Stimulated activated CD8-positive, alpha-beta memory T cell treated with anti-CD3 and anti-CD28 coated beads, Interleukin-15, amount 100 ng/mL, for 1 hour (primary cell): ENCODE data around the gene CCDC9.
A peak's percentile ranks its signal among the peaks of the same experiment; 100 is the strongest.
"Not testable (repeated sequence)": the region's sequence is repeated elsewhere in the genome, so short reads cannot be mapped to it uniquely, and the experiment has no call there.

ENCODE experiments used
- DNase-seq: peaks from one replicate; pipeline ENCODE4 v3.0.0-alpha.2; 2020; ENCODE audit warnings: low read depth

CCDC9 gene

DNA sequence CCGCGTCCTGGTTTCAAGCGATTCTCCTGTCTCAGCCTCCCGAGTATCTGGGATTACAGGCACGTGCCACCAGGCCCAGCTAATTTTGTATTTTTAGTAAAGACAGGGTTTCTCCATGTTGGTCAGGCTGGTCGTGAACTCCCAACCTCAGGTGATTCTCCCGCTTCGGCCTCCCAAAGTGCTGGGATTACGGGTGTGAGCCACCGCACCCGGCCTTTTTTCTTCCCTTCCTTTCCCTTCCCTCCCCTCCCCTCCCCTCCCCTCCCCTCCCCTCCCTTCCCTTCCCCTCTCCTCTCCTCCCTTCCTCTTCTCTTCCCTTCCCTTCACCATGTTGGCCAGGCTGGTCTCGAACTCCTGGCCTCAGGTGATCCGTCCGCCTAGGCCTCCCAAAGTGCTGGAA, 44.5 kb downstream of the CCDC9 start:
- not testable (repeated sequence) for DNase-seq

DNA sequence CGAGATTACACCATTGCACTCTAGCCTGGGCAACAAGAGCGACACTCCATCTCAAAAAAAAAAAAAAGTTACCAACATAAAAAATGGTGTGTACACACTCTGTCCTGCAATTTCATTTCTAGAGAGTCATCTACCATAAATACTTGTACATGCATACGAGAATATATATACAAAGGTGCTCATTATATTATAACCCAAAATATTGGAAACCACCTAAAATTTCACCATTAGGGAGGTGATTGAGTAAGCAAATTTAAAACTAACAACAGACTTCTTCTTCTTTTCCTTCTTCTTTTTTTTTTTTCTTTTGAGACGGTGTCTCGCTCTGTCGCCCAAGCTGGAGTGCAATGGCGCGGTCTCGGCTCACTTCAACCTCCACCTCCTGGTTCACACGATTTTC, 45.9 kb downstream of the CCDC9 start:
- no peak for DNase-seq

DNA sequence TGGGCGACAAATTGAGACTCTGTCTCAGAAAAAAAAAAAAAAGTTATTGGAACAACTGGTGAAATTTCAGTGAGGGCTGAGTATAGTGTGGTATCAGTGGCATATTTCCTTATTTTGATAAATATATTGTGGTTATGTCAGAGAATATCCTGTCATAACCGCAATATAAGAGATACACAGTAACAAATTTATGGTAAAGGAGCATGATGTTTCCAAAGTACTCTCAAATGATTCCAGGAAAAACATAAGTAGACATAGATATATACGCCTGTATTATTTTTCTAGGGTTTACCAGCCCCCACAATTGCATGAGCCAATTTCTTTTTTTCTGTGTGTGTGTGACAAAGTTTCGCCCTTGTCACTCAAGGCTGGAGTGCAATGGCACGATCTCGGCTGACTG, 47.6 kb downstream of the CCDC9 start:
- no peak for DNase-seq

- DNase-seq: peak; percentile 35
Measured at GRCh38 chr19:47305309-47305751, 49.0 kb downstream of the CCDC9 start.

- no peak for DNase-seq
Measured at GRCh38 chr19:47306303-47306702, 50.0 kb downstream of the CCDC9 start.

GRCh38 chr19:47309038-47309437, 52.7 kb downstream of the CCDC9 start:
- DNase-seq: no peak

GRCh38 chr19:47309608-47310007, 53.3 kb downstream of the CCDC9 start, which contains the start of gene C5AR1:
Gene C5AR1 (plus strand): TSS chr19:47309861. CDS start chr19:47309896, 35 bp downstream.
- no peak for DNase-seq

DNA sequence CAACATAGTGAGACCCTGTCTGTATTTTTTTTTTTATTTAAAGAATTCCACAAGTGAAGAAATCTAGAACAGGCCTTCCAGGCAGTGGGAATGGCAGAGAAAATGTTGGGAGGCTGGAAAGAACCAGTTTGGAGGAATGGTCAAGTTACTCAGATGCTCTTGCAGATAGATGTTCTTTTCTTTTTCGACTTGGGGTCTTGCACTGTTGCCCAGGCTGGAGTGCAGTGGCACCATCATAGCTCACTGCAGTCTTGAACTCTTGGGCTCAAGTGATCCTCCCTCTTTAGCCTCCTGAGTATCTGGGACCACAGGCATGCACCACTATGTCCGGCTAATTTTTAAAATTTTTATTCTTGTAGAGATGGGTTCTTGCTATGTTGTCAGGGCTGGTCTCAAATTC, 54.0 kb downstream of the CCDC9 start:
- DNase-seq: no peak

GRCh38 chr19:47310819-47311218, 54.5 kb downstream of the CCDC9 start:
- DNase-seq: no peak

- DNase-seq: no peak
Measured at GRCh38 chr19:47312366-47313006, 56.2 kb downstream of the CCDC9 start.

- no peak for DNase-seq
Measured at GRCh38 chr19:47313754-47314295, 57.5 kb downstream of the CCDC9 start.

DNA sequence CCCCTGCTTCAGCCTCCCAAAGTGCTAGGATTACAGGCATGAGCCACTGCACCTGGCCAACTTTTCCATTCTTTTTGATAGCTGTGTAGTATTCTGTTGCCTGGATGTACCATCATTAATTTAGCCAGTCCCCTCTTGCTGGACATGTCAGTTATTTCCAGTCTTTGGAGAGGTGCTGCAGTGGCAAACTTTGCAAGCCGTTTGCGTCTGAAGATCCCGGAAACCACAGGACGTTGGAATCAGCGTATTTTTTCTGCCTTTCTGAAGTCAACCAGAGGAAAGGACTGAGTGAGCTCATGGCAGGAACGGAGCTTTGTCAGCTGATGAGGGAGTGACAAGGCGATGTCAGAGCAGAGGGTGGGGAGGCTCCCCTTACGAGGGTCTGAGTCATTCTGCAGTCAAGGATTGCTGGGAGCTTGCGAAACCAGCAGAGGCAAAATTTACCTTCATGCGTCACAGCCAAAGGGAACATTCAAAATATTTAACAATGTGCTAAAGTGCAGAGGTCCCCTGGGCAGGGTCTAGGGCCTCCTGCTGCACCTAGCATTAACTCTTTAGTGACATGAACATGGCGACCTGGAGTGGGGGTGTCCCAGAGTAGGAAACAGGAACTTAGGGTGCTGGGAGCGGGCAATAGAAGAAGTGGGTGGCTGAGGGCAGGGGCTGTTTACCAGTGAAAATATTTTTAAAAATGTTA, 58.9 kb downstream of the CCDC9 start:
- DNase-seq: no peak

DNA sequence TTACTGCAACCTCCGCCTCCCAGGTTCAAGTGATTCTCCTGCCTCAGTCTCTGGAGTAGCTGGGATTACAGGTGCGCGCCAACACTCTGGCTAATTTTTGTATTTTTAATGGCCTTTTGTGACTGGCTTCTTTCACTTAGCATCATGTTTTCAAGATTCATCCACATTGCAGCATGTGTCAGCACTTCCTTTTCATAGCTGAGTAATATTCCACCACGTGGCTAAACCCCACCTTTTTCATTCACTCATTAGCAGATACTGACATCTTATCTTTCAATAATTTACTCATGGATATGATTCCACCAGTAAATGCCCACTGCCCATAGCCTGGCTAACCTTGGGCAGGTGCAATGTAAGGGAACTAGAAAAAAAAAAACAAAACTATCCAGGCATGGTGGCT, 60.2 kb downstream of the CCDC9 start:
- no peak for DNase-seq

DNA sequence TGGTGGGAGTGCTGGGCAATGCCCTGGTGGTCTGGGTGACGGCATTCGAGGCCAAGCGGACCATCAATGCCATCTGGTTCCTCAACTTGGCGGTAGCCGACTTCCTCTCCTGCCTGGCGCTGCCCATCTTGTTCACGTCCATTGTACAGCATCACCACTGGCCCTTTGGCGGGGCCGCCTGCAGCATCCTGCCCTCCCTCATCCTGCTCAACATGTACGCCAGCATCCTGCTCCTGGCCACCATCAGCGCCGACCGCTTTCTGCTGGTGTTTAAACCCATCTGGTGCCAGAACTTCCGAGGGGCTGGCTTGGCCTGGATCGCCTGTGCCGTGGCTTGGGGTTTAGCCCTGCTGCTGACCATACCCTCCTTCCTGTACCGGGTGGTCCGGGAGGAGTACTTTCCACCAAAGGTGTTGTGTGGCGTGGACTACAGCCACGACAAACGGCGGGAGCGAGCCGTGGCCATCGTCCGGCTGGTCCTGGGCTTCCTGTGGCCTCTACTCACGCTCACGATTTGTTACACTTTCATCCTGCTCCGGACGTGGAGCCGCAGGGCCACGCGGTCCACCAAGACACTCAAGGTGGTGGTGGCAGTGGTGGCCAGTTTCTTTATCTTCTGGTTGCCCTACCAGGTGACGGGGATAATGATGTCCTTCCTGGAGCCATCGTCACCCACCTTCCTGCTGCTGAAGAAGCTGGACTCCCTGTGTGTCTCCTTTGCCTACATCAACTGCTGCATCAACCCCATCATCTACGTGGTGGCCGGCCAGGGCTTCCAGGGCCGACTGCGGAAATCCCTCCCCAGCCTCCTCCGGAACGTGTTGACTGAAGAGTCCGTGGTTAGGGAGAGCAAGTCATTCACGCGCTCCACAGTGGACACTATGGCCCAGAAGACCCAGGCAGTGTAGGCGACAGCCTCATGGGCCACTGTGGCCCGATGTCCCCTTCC, 63.9 kb downstream of the CCDC9 start:
- no peak for DNase-seq
